H1 (cell line): ENCODE results near the gene ADARB2. TPM values are rescaled to one million over a fixed set of nuclear protein-coding genes. Genes with fewer than 3 reads are reported as not detected.

Experiments
- CBX8 ChIP-seq: fragments of 300-800, 300-1000 bp; sonication (generic); IDR thresholded peaks from 2 replicates; pipeline ENCODE4 v1.7.1; 2016; ENCODE audit warnings: low read depth, low read length, borderline replicate concordance
- CHD1 ChIP-seq: IDR thresholded peaks from 2 replicates; pipeline ENCODE4 v1.6.1; 2012; ENCODE audit warnings: low read depth, low read length, improper control_type of control experiment
- E2F6 ChIP-seq: IDR thresholded peaks from 2 replicates; pipeline ENCODE4 v1.6.1; 2012; ENCODE audit warnings: inconsistent platforms
- GTF2F1 ChIP-seq: IDR thresholded peaks from 2 replicates; pipeline ENCODE4 v1.6.1; 2012; ENCODE audit warnings: low read depth, low read length, improper control_type of control experiment, borderline replicate concordance
- POLR2A ChIP-seq, 2 experiments: IDR thresholded peaks; 1 replicate in 1 of 2; 2 replicates in 1 of 2; pipeline ENCODE4 v1.6.1; 2011; ENCODE audit warnings: low read depth in 2 of 2, low read length in 2 of 2, mild to moderate bottlenecking in 2 of 2; ENCODE audit errors: control extremely low read depth in 1 of 2
- TEAD4 ChIP-seq: IDR thresholded peaks from 2 replicates; pipeline ENCODE4 v1.6.1; 2012; ENCODE audit warnings: low read depth, low read length, inconsistent platforms, mixed read lengths
- polyA plus RNA-seq, 7 experiments: library from polyadenylated mRNA; depleted of rRNA in 3 of 7; stranded (reverse) in 5 of 7; unstranded in 2 of 7; fragments of >200 nt in 5 of 7; fragments of 200-250 nt in 2 of 7; gene quantifications; 1 replicate in 5 of 7; 2 replicates in 1 of 7; 4 replicates in 1 of 7; pipeline versions ENCODE4 v1.2.1 to v1.2.3, GENCODE V29; 2011 to 2013; ENCODE audit warnings: missing spikeins in 2 of 7, mixed read lengths in 2 of 7
- total RNA-seq: library from RNA; stranded (reverse); fragmentation: NEBNext Ultra II Directional; extraction: Animal tissue kit (Norgen Biotek cat#: 25700); gene quantifications from 2 replicates; pipeline ENCODE4 v1.2.1, GENCODE V29; 2021

The ADARB2 gene
- total and polyA plus RNA-seq, 2 of the 8 experiments (the other 6 are each of a cell fraction or from before 2014, with no cell fraction given) = 2.2 to 2.8 TPM

DNA sequence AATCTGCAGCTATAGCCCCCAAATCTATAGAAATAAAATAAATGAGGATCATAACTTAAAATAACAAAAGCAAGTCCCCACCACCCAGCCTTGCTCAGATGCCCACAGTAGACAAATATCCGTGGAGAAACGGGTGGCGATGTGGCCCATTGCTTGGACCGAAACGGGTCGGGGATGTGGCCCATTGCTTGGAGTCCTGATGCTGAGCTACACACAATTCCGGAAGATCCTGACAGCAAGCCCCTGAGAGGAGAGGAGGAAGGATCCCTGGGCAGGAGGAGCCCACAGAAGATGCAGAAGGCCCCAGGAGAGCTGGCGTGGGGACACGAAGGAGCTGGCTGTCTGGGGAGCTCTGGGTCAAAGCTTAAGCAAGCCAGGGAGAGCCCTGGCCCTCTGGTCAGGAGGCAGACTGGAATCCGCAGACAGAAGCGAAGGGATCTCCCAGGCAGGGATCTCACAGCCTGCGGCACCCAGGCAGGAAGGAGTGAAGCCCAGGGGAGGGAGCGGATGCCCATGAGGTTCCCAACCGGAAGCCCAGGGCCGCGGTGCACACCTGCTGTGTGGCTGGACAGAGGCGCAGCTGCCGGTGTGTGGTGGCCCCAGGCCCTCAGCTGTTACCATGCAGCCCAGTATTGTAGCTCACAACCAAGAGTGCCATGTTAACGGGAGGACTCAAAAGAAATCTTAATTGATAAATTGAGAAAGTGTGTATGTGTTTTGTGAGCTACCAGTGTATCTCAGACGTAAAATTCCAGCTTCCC lies 138.8 kb downstream of the ADARB2 start (continued):
- TF ChIP-seq CHD1 (no peak), POLR2A (IDR thresholded peaks at IDR 0.05; ENCODE audit: control extremely low read depth in 1 of 2, low read depth in 2 of 2, low read length in 2 of 2) (no peak), TEAD4 (no peak), E2F6 (no peak), GTF2F1 (no peak), CBX8 (no peak)
